Omental fat pad (tissue), 4 donors: ENCODE measurements around the gene C12orf42. TPM values are rescaled to one million over a fixed set of nuclear protein-coding genes. Genes with fewer than 3 reads are reported as not detected.
"Not testable (repeated sequence)": the region's sequence is repeated elsewhere in the genome, so short reads cannot be mapped to it uniquely, and the experiment has no call there.

Experiments used
- ATAC-seq: fragments of 150-250 bp; one replicate; pipeline ENCODE4 v1.9.1; 2016; ENCODE audit warnings: mild to moderate bottlenecking, moderate library complexity; ENCODE audit not compliant: low FRiP score
- DNase-seq: peaks from one replicate; pipeline ENCODE4 v3.0.0-alpha.2; 2019; ENCODE audit warnings: low spot score
- CTCF ChIP-seq, 3 donors: fragments of 450-650 bp; IDR thresholded peaks; one replicate each; pipeline ENCODE4 v1.5.1; 2016 to 2017; ENCODE audit warnings: antibody characterized with exemption in 3 of 3, mild to moderate bottlenecking in 3 of 3, moderate library complexity in 2 of 3
- total RNA-seq, 4 donors: library from RNA; depleted of rRNA; stranded (reverse); fragments of >200 nt; gene quantifications; one replicate each; pipeline ENCODE4 v1.1.0, GENCODE V29; 2016

The C12orf42 gene
- total RNA-seq, 4 donors from 2014 or later, result 0.36 TPM; not detected in 3

- no peak for DNase-seq
- ATAC-seq, result no peak
- TF ChIP-seq CTCF (IDR thresholded peaks at IDR 0.05), result no peak
Measured at GRCh38 chr12:103444983-103445382, 50.8 kb downstream of the C12orf42 start.

GRCh38 chr12:103442822-103443221 is 52.9 kb downstream of the C12orf42 start:
- ATAC-seq (no peak), DNase-seq (no peak)
- no peak for TF ChIP-seq CTCF (IDR thresholded peaks at IDR 0.05)

GRCh38 chr12:103442182-103442555 is 53.6 kb downstream of the C12orf42 start:
- ATAC-seq (no peak), DNase-seq (no peak)
- no peak for TF ChIP-seq CTCF (IDR thresholded peaks at IDR 0.05)

GRCh38 chr12:103441437-103442181 is 54.2 kb downstream of the C12orf42 start:
- no peak for TF ChIP-seq CTCF (IDR thresholded peaks at IDR 0.05)
- DNase-seq (no peak), ATAC-seq (no peak)

GRCh38 chr12:103434165-103435105 is 61.3 kb downstream of the C12orf42 start:
- not testable (repeated sequence) for ATAC-seq, DNase-seq

GRCh38 chr12:103431950-103432349 is 63.8 kb downstream of the C12orf42 start:
- TF ChIP-seq CTCF (IDR thresholded peaks at IDR 0.05), result no peak
- no peak for DNase-seq
- no peak for ATAC-seq

GRCh38 chr12:103431387-103431786 is 64.4 kb downstream of the C12orf42 start:
- DNase-seq, result no peak
- no peak for ATAC-seq
- TF ChIP-seq CTCF (IDR thresholded peaks at IDR 0.05), result no peak

GRCh38 chr12:103425674-103426073 is 70.1 kb downstream of the C12orf42 start:
- DNase-seq, ATAC-seq: not testable (repeated sequence)

GRCh38 chr12:103424849-103425586 is 70.8 kb downstream of the C12orf42 start:
- ATAC-seq, DNase-seq: not testable (repeated sequence)
